ENCODE data around the gene ALOX12. TPM values are rescaled to one million over a fixed set of nuclear protein-coding genes. Genes with fewer than 3 reads are reported as not detected.

ALOX12 gene
- total and polyA plus RNA-seq, 12 donors, result 0.16 to 0.39 (median 0.23) TPM; not detected in 9

DNA sequence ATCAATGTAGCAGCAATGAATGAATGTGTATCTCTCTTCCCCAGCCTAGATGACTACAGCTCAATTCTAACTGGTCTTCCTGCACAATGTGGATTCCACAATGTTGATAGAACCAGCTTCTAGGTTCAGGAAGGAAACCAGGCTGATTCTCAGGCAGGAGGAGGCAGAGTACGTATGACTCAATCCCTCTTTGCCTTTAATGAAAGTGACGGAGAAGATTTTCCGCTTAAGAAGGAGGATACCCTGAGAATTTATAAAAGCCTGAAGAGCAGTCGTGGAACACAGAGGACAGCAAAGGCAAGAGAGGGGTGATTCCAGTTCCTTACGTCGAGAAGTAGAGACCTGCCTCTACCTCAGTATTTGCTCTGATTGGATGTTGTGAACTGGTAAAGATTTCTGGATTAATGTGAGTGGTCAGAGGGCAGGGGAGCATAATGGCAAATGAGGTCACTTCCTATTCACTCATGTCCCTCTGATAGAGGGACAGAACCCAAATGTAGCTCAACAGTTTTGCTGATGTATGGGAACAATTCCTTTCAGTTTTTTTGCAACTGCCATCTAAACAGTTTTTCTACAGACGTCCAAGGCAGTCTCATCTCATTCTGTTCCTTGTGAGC is 63.1 kb downstream of the ALOX12 start:
- no peak for DNase-seq
- WGBS, 4 donors, result 68 to 77% (median 73%) methylated on average over 7 of the region's 7 CpGs
- no peaks in the 10 kb centered on the region for H3K36me3 ChIP-seq (replicated peaks in 1 of 2)
- TF ChIP-seq, protein P1, sequence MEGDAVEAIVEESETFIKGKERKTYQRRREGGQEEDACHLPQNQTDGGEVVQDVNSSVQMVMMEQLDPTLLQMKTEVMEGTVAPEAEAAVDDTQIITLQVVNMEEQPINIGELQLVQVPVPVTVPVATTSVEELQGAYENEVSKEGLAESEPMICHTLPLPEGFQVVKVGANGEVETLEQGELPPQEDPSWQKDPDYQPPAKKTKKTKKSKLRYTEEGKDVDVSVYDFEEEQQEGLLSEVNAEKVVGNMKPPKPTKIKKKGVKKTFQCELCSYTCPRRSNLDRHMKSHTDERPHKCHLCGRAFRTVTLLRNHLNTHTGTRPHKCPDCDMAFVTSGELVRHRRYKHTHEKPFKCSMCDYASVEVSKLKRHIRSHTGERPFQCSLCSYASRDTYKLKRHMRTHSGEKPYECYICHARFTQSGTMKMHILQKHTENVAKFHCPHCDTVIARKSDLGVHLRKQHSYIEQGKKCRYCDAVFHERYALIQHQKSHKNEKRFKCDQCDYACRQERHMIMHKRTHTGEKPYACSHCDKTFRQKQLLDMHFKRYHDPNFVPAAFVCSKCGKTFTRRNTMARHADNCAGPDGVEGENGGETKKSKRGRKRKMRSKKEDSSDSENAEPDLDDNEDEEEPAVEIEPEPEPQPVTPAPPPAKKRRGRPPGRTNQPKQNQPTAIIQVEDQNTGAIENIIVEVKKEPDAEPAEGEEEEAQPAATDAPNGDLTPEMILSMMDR (IDR thresholded peaks at IDR 0.05), result no peak
- TF ChIP-seq POLR2A (IDR thresholded peaks at IDR 0.05), result no peak
- no peaks in the 10 kb centered on the region for H3K4me1 ChIP-seq (replicated peaks in 1 of 2)
- no peak overlapping the region for H3K27ac ChIP-seq
- no peak overlapping the region for H3K4me3 ChIP-seq
- no peaks in the 10 kb centered on the region for H3K9me3 ChIP-seq (replicated peaks in 1 of 3)
- no peaks in the 10 kb centered on the region for H3K27me3 ChIP-seq
- intact Hi-C loops (cut with DNase I), result loop anchor here in 1 of 2 donors (10.0 kb wide), 1 partner anchor 236 kb away; the partner anchor contains the start of gene YBX2

MicroRNAs within 50 kb of the gene (microRNA counts, 767-probe panel; counts per million panel counts)
- microRNA hsa-miR-195-5p, result 5,662 to 6,623 counts per million in 2 donors
- 5,452 to 5,807 counts per million in 2 donors for microRNA hsa-miR-497-5p

Small RNAs within 50 kb of the gene (small RNA-seq; reads per million reads assigned to genes)
- gene AC120057.1, result 0 reads per million in 2 donors

Other genes with a start within 250 kb of the ALOX12 start
- gene XAF1, start 240.0 kb upstream of the ALOX12 start, total RNA-seq, result 10 to 100 TPM; 12.7 to 45.4 (median 18.3) TPM
- gene XAF1, start 240.0 kb upstream of the ALOX12 start, polyA plus RNA-seq, result 10 to 100 TPM; 22.3 to 73.4 (median 30.1) TPM
- gene FBXO39, start 219.8 kb upstream of the ALOX12 start, total RNA-seq, result under 1 TPM in 3 of 9 donors, not detected in 6; 0.14 to 0.35 (median 0.19) TPM
- gene FBXO39, start 219.8 kb upstream of the ALOX12 start, polyA plus RNA-seq, result under 1 TPM in 1 of 3 donors, not detected in 2; 0.48 TPM
- under 1 TPM in 3 of 9 donors, not detected in 6; 0.06 to 0.18 (median 0.14) TPM for gene TEKT1, start 164.3 kb upstream of the ALOX12 start, total RNA-seq
- under 1 TPM in 1 of 3 donors, not detected in 2; 0.55 TPM for gene TEKT1, start 164.3 kb upstream of the ALOX12 start, polyA plus RNA-seq
- gene RNASEK, start 16.6 kb downstream of the ALOX12 start, total RNA-seq, result 100 to 1,000 TPM; 206 to 799 (median 538) TPM
- 100 to 1,000 TPM; 363 to 770 (median 435) TPM for gene RNASEK, start 16.6 kb downstream of the ALOX12 start, polyA plus RNA-seq
- 10 to 100 TPM in 3 of 9 donors, 1 to 10 TPM in 6; 2.9 to 17.0 (median 8.5) TPM for gene BCL6B, start 27.0 kb downstream of the ALOX12 start, total RNA-seq
- gene BCL6B, start 27.0 kb downstream of the ALOX12 start, polyA plus RNA-seq, result 10 to 100 TPM in 1 of 3 donors, 1 to 10 TPM in 2; 3.2 to 14.2 (median 9.3) TPM
- 1 to 10 TPM in 8 of 9 donors, under 1 TPM in 1; 0.97 to 3.2 (median 2.3) TPM for gene SLC16A13, start 40.0 kb downstream of the ALOX12 start, total RNA-seq
- gene SLC16A13, start 40.0 kb downstream of the ALOX12 start, polyA plus RNA-seq, result 1 to 10 TPM in 2 of 3 donors, under 1 TPM in 1; 0.84 to 3.1 (median 1.3) TPM
- 1 to 10 TPM in 2 of 9 donors, under 1 TPM in 5, not detected in 2; 0.18 to 1.1 (median 0.55) TPM for gene SLC16A11, start 48.0 kb downstream of the ALOX12 start, total RNA-seq
- gene SLC16A11, start 48.0 kb downstream of the ALOX12 start, polyA plus RNA-seq, result 1 to 10 TPM in 2 of 3 donors, not detected in 1; 1.1 to 3.0 TPM
- 10 to 100 TPM in 1 of 9 donors, 1 to 10 TPM in 7, under 1 TPM in 1; 0.83 to 14.1 (median 5.3) TPM for gene CLEC10A, start 84.2 kb downstream of the ALOX12 start, total RNA-seq
- gene CLEC10A, start 84.2 kb downstream of the ALOX12 start, polyA plus RNA-seq, result 1 to 10 TPM; 3.1 to 6.5 (median 4.2) TPM
- gene ASGR2, start 118.8 kb downstream of the ALOX12 start, total RNA-seq, result 1 to 10 TPM in 1 of 9 donors, under 1 TPM in 4, not detected in 4; 0.14 to 1.1 (median 0.61) TPM
- 1 to 10 TPM in 2 of 3 donors, under 1 TPM in 1; 0.35 to 1.4 (median 1.2) TPM for gene ASGR2, start 118.8 kb downstream of the ALOX12 start, polyA plus RNA-seq
- gene ASGR1, start 183.3 kb downstream of the ALOX12 start, total RNA-seq, result 1 to 10 TPM in 6 of 9 donors, under 1 TPM in 1, not detected in 2; 0.63 to 2.7 (median 1.7) TPM
- gene ASGR1, start 183.3 kb downstream of the ALOX12 start, polyA plus RNA-seq, result 1 to 10 TPM in 2 of 3 donors, under 1 TPM in 1; 0.29 to 6.9 (median 5.0) TPM
- 10 to 100 TPM; 14.1 to 70.2 (median 31.4) TPM for gene DLG4, start 223.8 kb downstream of the ALOX12 start, total RNA-seq
- gene DLG4, start 223.8 kb downstream of the ALOX12 start, polyA plus RNA-seq, result 100 to 1,000 TPM in 1 of 3 donors, 10 to 100 TPM in 2; 19.1 to 172 (median 29.6) TPM
- 1,000 to 10,000 TPM in 8 of 9 donors, 100 to 1,000 TPM in 1; 961 to 2,378 (median 1,747) TPM for gene ACADVL, start 223.9 kb downstream of the ALOX12 start, total RNA-seq
- 1,000 to 10,000 TPM in 2 of 3 donors, 100 to 1,000 TPM in 1; 972 to 6,098 (median 5,777) TPM for gene ACADVL, start 223.9 kb downstream of the ALOX12 start, polyA plus RNA-seq
- 10 to 100 TPM; 25.2 to 87.2 (median 44.8) TPM for gene DVL2, start 238.5 kb downstream of the ALOX12 start, total RNA-seq
- gene DVL2, start 238.5 kb downstream of the ALOX12 start, polyA plus RNA-seq, result 10 to 100 TPM; 11.8 to 80.9 (median 19.2) TPM
- gene PHF23, start 243.4 kb downstream of the ALOX12 start, total RNA-seq, result 100 to 1,000 TPM in 1 of 9 donors, 10 to 100 TPM in 8; 33.5 to 141 (median 66.8) TPM
- gene PHF23, start 243.4 kb downstream of the ALOX12 start, polyA plus RNA-seq, result 10 to 100 TPM; 28.0 to 80.3 (median 49.6) TPM
- gene GABARAP, start 246.4 kb downstream of the ALOX12 start, total RNA-seq, result 1,000 to 10,000 TPM in 1 of 9 donors, 100 to 1,000 TPM in 8; 195 to 1,049 (median 833) TPM
- gene GABARAP, start 246.4 kb downstream of the ALOX12 start, polyA plus RNA-seq, result 1,000 to 10,000 TPM in 2 of 3 donors, 100 to 1,000 TPM in 1; 694 to 1,285 (median 1,047) TPM